GM21717 (cell line): ENCODE results near the gene CD209.

Source experiments
- ATAC-seq: cut with Tn5 transposase; IDR thresholded peaks from one replicate; pipeline ENCODE4 v1.9.1; 2021; ENCODE audit warnings: mild to moderate bottlenecking, moderate library complexity; ENCODE audit not compliant: unreplicated experiment

Gene CD209

DNA sequence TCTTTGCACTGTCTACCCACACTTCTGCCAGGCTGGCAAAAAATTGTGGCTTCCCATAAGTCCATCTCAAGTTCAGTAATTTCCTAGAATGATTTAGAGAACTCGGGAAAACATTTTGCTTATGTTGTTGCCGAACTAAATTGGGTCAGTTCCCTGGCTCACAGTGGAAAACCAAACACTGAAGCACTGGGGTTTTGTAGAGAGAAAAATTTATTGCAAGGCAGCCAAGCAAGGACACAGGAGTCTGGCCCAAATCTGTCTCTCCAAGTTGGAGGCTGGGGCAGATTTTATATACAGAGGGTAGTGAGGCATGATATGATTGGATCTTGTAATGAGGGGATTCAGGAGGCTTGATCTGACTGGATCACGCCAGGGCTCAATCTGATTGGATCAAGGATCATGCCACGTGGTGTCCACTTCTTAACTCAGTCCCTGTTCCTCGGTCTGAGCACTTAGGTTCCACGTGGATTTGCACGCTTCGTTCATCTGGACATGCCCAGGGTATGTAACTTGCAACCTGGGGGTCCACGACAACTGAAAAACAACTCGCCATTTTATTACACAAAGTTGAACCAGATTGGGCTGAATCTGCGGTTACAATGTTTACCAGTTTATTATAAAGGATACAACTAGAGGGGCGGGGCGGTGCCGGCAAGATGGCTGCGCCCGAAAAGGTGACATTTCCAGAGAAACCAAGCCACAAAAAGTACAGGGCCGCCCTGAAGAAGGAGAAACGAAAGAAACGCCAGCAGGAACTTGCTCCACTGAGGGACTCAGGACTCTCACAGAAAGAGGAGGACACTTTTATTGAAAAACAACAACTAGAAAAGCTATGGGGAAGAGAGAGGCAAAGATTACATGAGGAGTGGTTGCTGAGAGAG lies 7.3 kb downstream of the CD209 start:
- ATAC-seq = no peak

DNA sequence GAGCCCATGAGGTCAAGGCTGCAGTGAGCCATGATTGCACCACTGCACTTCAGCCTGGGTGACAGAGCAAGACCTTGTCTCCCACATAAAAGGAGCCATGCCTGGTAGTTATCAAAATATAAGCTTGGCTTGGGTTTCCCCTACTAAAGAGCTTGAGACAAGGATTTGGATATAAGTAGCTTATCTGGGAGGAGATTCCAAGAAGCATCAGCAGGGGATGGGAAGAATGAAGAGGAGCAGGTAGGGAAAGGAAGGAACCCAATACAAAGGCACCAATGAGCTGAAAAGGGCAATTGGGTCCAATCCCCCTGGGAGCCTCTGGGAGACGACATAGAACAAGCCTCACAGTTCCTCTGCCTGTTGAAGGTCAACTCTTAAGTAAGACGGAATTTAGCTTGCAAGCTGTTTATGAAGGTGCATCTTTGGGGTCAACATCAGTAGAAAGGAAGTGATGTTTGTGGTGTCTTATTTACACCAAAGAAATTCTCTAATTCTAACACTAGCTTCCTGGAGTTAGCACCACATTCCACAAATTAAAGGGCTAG lies 8.1 kb downstream of the CD209 start:
- no peak for ATAC-seq

DNA sequence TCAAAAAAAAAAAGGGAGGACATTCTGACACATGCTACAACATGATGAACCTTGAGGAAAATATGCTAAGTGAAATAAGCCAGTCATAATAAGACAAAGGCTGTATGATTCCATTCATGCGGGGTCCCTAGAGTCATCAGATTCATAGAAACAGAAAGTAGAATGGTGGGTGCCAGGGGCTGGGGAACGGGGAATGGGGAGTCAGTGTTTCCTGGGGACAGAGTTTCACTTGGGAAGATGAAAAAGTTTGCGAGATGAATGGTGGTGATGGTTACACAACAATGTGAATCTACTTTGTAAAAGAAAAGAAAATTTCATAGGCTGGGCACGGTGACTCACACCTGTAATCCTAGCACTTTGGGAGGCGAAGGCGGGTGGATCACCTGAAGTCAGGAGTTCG lies 9.3 kb downstream of the CD209 start:
- ATAC-seq = no peak

DNA sequence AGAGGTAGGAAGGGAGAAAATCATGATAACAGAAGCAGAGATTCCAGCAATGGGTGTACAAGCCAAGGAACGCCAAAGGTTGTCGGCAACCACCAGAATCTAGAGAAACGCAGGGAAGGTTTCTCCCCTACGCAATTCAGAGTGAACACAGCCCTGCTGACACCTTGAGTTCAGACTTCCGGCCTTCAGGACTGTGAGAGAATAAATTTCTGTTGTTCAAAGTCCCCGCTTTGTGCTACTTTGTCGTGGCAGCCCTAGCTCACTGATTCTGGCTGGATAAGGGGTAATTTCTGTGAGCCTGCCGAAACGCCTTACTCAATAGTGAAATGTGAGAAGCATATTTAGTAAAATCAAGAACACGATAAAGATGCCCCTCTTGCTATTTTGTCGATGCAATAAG lies 10.1 kb downstream of the CD209 start:
- no peak for ATAC-seq

DNA sequence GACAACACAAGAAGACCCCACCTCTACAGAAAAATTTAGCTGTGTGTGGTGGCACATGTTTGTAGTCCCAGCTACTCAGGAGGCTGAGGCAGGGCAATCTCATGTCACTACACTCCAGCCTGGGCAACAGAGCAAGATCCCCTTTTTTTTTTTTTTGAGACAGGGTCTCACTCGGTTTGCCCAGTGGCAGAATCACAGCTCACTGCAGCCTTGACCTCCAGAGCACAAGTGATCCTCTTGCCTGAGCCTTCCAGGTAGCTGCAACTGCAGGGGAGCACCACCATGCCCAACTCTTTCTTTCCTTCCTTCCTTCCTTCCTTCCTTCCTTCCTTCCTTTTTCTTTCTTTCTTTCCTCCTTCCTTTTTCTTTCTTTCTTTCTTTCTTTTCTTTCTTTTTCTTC lies 11.2 kb downstream of the CD209 start:
- ATAC-seq = no peak

DNA sequence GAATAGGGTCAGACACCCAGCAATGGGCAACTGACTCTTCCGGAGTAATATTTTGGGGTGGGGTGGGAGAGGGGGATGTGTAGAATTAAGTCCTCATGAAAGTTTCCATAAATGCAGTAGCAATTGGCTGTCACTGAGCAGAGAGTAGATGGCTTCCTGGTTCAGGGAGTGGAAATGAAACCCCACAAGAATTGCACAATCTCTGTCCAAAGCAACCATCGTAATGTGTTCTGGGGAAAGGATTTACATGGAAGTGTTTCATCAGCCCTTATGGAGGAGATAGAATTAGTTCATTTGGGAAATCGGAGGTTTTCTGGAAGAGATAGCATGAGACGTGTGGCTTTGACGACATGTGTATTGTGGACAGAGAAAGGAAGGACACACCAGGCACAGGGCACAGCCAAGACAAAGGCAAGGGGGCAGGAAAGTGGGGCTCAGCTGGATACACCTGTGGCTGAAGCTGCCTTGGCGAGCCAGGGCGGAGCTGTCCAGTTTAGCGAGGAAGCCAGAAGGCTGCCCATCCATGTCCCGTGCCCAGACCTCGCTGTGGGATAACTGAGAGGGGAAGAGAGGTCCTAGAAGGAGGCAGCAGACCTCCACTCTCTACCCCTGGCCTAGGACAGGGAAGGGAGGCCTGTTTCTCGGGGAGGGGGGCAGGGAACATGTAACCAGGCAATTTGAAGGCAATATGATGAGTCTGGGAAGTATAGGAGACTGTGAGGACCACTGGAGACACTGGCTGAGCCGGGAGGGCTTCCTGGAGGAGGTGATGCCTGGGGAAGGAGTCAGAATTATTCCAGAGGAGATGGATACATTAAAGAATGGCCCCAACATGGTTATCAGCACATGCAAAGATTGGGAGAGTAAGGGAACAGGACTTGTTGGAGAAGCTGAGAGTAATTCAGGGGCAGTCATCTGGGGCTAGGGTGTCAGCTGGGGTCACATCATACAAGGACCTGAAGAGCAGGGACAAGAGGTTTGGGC lies 12.8 kb downstream of the CD209 start:
- ATAC-seq = no peak

DNA sequence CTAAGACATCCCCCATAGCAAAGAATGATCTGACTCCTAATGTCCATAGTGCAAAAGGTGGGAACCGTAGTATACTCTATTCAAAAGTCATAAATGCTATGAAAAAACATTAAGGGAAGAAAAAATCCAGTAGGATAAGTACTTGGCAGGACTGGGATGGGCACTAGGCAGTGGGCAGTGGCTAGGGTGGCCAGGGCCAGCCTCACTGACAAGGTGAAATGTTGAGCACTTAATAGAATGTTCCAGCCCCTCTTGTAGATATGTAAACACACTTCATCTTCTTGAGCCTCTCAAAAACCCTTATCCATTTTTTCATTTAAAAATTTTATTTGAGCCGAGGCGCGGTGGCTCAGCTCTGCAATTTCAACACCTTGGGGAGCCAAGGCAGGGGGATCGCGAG lies 14.0 kb downstream of the CD209 start:
- no peak for ATAC-seq

DNA sequence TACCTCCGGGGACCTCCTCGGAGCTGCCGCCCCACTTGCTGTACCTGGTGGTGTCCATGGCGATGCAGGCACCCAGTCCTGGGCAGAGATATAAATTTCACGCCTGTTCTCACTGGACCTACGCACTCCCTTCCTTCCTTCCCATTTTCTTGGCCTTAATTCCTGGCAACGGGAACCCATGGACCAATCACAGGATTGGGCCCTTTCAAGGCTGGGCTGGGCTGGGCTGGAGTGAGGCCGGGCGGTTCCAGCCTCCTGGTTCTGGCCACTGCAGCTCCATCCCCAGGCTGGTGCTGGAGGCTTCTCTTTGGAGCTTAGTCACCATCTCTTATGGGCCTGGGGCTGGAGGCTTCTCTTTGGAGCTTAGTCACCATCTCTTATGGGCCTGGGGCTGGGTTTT lies 15.3 kb downstream of the CD209 start, which contains the start of gene CLEC4G:
CLEC4G (minus strand) TSS at position 66 of the 400 bp plus-strand sequence; CDS start at position 58, 8 bp downstream.
- ATAC-seq = no peak

DNA sequence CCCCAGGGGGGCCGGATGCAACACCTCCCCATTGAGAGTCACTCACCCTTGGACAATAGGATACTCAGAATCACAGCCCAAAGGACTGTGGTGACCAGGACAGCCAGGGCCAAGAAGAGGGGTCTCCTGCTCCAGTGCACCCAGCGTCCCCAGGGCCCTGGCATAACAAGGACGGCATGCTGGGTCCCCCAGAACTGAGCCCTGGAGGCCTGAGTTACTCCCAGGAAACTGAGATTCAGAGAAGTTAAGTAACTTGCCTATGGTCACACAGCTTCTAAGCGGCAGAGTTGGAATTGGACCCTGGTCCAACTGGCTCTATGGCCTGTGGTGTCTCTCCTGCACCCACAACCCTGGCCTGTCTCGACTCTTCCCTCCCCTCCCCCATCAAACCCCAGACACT lies 15.7 kb downstream of the CD209 start:
- no peak for ATAC-seq

DNA sequence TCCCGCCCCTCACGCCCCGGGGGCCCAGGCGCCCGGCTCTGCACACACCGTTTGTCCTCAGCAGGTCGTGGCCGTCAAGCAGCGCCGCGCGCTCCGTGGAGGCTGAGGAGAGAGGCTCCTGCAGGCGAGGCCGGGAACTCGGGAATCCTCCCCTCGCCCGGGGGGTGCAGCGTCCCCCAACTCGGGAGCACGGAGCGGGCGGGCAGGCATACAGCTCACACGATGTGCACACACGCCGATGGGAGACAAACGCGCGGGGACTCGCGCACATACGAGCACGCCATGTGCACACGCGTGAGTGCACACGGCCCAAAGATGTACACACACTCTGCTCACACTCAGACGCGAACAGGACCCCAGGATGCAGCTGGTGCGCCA lies 16.1 kb downstream of the CD209 start:
- no peak for ATAC-seq

DNA sequence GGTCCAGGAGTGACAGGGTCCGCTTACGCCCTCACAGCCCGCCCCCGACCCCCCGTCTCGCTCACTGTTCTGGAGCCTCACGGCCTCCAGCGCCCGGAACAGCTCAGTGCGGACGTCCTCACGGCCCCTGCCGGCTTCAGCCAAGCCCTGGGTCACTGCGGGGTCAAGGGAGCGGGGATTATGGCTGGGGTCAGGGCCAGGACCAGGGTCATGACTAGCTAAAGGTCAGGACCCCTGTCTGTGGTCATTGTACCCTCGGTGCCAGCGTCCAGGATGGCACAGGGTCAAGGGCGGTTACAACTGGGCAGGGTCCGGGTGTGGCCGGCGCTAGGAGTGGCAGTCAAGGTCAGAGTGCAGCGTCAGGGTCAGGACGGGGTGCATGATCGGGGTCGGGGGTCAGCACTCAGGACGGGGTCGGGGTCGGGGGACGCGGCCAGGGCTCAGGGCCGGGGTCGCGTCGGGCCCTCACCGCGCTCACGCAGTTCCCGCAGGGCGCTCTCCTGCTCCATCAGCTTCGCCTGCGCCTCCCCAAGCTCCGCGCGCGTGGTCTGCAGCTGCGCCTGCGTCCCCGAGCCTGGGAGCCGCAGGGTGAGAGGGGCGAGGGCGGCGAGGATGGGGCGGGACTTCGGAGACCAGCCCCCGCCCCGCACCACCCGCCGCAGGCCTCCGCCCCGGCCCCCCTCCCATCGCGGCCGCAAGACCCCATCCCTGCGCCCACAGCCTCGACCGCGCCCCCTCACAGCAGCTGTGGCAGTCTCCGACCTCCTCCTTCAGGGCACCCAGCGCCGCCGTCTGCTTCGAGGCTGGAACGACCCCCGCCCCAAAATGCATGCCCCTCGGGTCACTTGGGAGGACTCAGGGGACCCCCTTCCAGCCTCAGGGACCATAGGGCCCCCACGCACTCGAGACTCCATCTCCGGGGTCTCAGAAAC lies 16.8 kb downstream of the CD209 start:
- ATAC-seq = no peak

DNA sequence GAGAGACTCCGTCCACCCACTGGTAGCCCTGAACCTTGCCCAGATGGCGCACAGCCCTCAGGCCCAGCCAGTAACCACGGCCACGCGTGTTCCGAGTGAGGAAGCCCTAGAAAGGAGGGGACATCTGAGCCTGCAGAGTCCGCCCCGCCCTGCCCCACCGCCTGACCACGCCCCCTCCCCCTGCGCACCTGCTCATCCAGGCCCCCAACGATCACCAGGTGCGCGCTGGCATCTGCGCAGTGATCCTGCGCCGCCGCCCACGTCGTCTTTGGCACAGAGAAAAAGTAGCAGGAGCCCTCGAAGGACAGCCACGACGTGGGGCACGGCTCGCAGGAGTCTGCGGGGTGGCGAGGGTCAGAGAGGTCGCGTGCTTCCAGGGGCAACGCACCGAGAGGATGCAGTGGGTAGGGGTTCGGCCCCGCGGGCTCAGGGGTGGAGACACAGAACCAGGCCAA lies 17.5 kb downstream of the CD209 start:
- ATAC-seq = no peak

DNA sequence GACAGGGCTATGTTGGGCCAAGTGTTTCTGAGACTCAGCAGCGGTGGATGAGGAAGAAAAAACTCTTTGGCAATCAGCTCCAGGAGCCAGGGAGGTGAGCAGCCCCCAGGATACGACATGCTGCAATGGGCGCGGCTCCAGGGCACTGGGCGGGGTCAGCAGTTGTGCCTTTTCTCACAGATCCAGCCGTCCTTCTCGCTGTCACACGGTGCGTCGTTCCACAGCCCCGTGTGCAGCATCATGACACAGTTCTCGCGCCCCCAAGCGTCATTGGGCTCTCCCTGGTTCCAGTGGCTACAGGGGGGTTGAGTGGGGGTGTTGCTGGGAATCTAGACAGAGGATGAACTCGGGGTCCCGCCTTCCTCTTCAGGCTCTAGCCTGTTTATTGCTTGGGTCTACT lies 18.1 kb downstream of the CD209 start:
- no peak for ATAC-seq

DNA sequence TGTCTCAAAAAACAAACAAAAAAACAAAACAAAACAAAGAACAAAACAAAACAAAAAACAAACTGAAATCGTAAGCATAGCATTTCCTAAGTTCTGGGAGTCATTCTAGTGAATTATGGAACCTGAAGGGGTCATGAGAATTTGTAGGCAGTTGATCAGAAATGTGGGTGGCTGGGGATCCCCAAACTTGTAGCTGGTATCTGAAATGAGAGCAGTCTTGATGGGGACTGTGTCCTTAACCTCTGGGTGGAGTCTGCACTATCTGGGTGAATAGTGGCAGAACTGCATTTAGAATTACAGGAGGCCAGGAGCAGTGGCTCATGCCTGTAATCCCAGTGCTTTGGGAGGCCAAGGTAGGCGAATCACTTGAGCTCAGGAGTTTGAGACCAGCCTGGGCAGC lies 21.5 kb downstream of the CD209 start:
- ATAC-seq = no peak

DNA sequence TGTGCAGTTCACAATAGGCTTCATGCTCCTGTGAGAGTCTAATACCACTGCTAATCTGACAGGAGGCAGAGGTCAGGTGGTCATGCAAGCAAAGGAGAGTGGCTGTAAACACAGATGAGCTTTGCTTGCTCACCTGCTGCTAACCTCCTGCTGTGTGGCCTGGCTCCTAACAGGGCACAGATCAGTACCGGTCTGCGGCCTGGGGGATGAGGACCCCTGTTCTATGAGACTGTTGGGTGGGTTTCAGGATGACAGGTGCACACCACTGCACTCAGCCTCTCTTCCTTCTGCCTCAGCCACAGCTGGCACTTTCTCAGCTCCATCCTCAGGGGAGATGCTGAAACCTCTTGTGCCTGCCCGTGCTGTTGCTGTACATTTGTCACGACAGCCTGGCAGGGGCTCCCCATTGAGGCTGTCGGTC lies 25.1 kb downstream of the CD209 start:
- ATAC-seq = no peak

DNA sequence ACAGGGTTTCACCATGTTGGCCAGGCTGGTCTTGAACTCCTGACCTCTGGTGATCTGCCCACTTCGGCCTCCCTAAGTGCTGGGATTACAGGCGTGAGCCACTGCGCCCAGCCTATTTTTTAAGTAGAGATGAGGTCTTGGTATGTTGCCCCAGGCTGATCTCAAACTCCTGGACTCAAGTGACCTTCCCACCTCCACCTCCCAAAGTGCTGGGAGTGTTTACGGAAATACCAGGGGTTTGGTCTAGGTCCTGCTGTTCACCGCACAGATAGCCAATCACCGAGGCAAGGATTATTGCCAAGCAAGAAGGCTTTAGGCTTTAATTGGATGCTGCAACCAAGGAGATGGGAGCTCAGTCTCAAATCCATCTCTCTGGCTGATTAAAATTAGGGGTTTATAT lies 27.0 kb downstream of the CD209 start:
- ATAC-seq = no peak

DNA sequence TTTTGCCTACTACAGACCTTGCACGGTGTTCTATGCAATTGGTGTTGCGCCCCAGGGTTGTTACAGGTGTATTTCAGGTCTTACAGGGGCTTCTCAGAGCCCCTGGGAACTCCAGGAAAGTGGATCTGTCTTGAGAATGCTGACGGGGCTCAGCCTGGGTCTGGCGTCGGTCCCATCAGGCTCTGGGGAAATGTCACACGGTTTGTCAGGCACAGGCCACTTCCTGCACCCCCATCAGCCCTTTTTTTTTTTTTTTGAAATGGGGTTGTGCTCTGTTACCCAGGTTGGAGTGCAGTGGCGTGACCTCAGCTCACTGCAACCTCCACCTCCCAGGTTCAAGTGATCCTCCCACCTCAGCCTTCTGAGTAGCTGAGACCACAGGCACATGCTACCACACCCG lies 28.7 kb downstream of the CD209 start:
- no peak for ATAC-seq

DNA sequence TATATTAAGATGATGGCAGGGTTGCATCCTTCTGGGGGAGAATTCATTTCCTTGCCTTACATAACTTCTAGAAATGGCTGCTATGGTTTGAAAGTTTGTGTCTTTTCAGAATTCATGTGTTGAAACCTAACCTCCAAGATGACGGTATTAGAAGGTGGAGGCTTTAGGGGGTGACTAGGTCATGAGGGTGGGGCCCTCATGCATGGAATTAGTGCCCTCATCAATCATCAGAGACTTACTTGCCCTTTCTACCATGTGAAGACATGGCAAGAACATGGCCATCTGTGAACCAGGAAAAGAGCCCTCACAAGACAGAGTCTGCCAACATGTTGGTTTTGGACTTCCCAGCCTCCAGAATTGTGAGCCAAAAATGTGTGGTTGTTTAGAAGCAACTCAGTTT lies 30.6 kb downstream of the CD209 start:
- no peak for ATAC-seq

DNA sequence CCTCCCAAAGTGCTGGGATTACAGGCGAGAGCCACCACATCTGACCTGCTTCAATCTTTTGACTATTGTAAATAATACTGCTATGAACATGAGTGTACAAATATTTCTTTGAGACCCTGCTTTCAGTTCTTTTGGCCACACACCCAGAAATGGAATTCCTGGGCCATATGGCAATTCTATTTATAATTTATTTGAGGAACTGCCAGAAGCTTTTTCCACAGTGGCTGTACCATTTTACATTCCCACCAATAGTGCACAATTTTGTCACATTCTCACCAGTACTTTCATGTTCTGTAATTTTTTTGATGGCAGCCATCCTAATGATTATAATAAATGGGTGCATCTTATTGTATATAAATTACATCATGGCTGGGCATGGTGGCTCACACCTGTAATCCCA lies 31.7 kb downstream of the CD209 start:
- ATAC-seq = no peak

DNA sequence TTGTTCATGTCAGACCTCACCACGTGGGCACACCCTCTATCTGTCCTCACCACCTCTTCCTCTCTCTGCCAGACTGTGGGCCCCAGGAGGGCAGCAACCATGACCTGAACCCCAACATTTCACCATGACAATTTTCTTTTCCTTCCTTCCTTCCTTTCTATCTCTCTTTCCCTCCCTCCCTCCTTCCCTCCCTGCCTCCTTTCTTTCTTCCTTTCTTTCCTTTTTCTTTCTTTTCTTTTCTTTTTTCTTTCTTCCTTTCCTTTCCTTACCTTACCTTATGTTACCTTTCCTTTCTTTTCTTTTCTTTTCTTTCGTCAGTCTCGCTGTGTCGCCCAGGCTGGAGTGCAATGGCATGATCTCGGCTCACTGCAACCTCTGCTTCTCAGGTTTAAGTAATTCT lies 36.7 kb downstream of the CD209 start:
- ATAC-seq = no peak
